SK-N-SH (cell line): ENCODE results near the gene RB1. TPM values are rescaled to one million over a fixed set of nuclear protein-coding genes. Genes with fewer than 3 reads are reported as not detected.

ENCODE experiments used
- CTCF ChIA-PET: fragments of 300-600, 350-600 bp; formaldehyde crosslinking; extraction: SDS; loops from one replicate; lab custom pipeline; 2021; lab: Yijun Ruan, JAX
- POLR2A ChIA-PET: fragments of 350-600 bp; sonication (Branson Sonifier 250); formaldehyde crosslinking; extraction: SDS; loops from one replicate; lab custom pipeline; 2020; ENCODE audit warnings: antibody characterized with exemption, inconsistent platforms; lab: Yijun Ruan, JAX
- DNase-seq: peaks from one replicate; pipeline ENCODE4 v3.0.0; 2012
- H2AFZ ChIP-seq: fragments of 200-600 bp; sonication (generic); 2 replicates; pipeline ENCODE4 v1.8.1; 2016; ENCODE audit warnings: antibody characterized with exemption, mild to moderate bottlenecking, low read depth
- H3F3A ChIP-seq: fragments of 200-600 bp; sonication (generic); replicated peaks from 2 replicates; pipeline ENCODE3; 2016; ENCODE audit warnings: antibody characterized with exemption, mild to moderate bottlenecking; ENCODE audit not compliant: insufficient read depth
- H3K27ac ChIP-seq, 2 experiments: fragments of 200-500 bp in 1 of 2; fragments of 200-600 bp in 1 of 2; sonication (Bioruptor generic) in 1 of 2; sonication (generic), shearing (Covaris generic) in 1 of 2; 2 replicates each; pipeline versions ENCODE4 v1.5.1 to v1.6.1; 2014 to 2016; ENCODE audit warnings: low read depth in 2 of 2, inconsistent platforms in 1 of 2, low read length in 1 of 2, mild to moderate bottlenecking in 1 of 2, mixed read lengths in 1 of 2
- H3K27me3 ChIP-seq: fragments of 200-600 bp; sonication (generic), shearing (Covaris generic); 2 replicates; pipeline ENCODE4 v1.6.1; 2016; ENCODE audit warnings: mixed run types; ENCODE audit not compliant: insufficient read depth
- H3K36me3 ChIP-seq, 2 experiments: fragments of 200-500 bp in 1 of 2; fragments of 200-600 bp in 1 of 2; sonication (Bioruptor generic) in 1 of 2; sonication (generic) in 1 of 2; replicated peaks in 1 of 2; 2 replicates each; pipeline versions ENCODE3 to v1.5.1; 2014 to 2016; ENCODE audit warnings: low read length in 1 of 2, mild to moderate bottlenecking in 1 of 2; ENCODE audit not compliant: insufficient read depth in 2 of 2, control insufficient read depth in 1 of 2
- H3K4me1 ChIP-seq, 2 experiments: fragments of 200-500 bp in 1 of 2; fragments of 200-600 bp in 1 of 2; sonication (Bioruptor generic) in 1 of 2; sonication (generic), shearing (Covaris generic) in 1 of 2; 2 replicates each; pipeline versions ENCODE4 v1.5.1 to v1.6.1; 2014 to 2016; ENCODE audit warnings: low read depth in 1 of 2, low read length in 1 of 2, mixed run types in 1 of 2; ENCODE audit not compliant: insufficient read depth in 2 of 2, control insufficient read depth in 1 of 2
- H3K4me2 ChIP-seq: fragments of 200-600 bp; sonication (generic), shearing (Covaris generic); 2 replicates; pipeline ENCODE4 v1.6.1; 2017; ENCODE audit warnings: mixed run types
- H3K4me3 ChIP-seq, 2 experiments: fragments of 200-500 bp in 1 of 2; fragments of 200-600 bp in 1 of 2; sonication (Bioruptor generic) in 1 of 2; sonication (generic), shearing (Covaris generic) in 1 of 2; 2 replicates each; pipeline versions ENCODE4 v1.5.1 to v1.8.1; 2014 to 2016; ENCODE audit warnings: low read depth in 2 of 2, inconsistent platforms in 1 of 2, low read length in 1 of 2, mild to moderate bottlenecking in 1 of 2, mixed read lengths in 1 of 2, moderate library complexity in 1 of 2
- H3K79me2 ChIP-seq: fragments of 200-600 bp; sonication (generic); 2 replicates; pipeline ENCODE4 v1.8.1; 2017; ENCODE audit warnings: mild to moderate bottlenecking; ENCODE audit not compliant: insufficient read depth
- H3K9ac ChIP-seq: fragments of 200-600 bp; sonication (generic); 2 replicates; pipeline ENCODE4 v1.6.1; 2017; ENCODE audit warnings: mixed run types
- H3K9me2 ChIP-seq: fragments of 200-600 bp; sonication (generic); 2 replicates; pipeline ENCODE4 v1.6.1; 2017; ENCODE audit warnings: mixed run types
- H3K9me3 ChIP-seq: fragments of 200-600 bp; sonication (generic); 2 replicates; pipeline ENCODE4 v1.6.1; 2017; ENCODE audit warnings: mixed run types, mild to moderate bottlenecking, moderate library complexity
- H4K20me1 ChIP-seq: fragments of 200-600 bp; sonication (generic); 2 replicates; pipeline ENCODE4 v1.6.1; 2017; ENCODE audit warnings: mild to moderate bottlenecking, mixed run types; ENCODE audit not compliant: insufficient read depth
- EP300 ChIP-seq, 2 experiments: IDR thresholded peaks; 2 replicates each; pipeline versions ENCODE4 v1.4.0 to v1.6.1; 2012; ENCODE audit warnings: borderline replicate concordance in 1 of 2, low read depth in 1 of 2, low read length in 1 of 2
- EZH2phosphoT487 ChIP-seq: fragments of 200-600 bp; sonication (generic); IDR thresholded peaks from 2 replicates; pipeline ENCODE4 v1.6.1; 2017; ENCODE audit warnings: low read depth, mixed run types, mild to moderate bottlenecking, antibody characterized with exemption, moderate library complexity, borderline replicate concordance
- GABPA ChIP-seq: IDR thresholded peaks from 2 replicates; pipeline ENCODE4 v1.4.0; 2012; ENCODE audit warnings: low read depth, mild to moderate bottlenecking
- MEF2A ChIP-seq: IDR thresholded peaks from 2 replicates; pipeline ENCODE4 v1.4.0; 2012; ENCODE audit warnings: low read depth, borderline replicate concordance
- NFIC ChIP-seq: IDR thresholded peaks from 2 replicates; pipeline ENCODE4 v1.4.0; 2012; ENCODE audit warnings: borderline replicate concordance
- NRF1 ChIP-seq: IDR thresholded peaks from 2 replicates; pipeline ENCODE4 v1.6.1; 2012; ENCODE audit warnings: low read depth, mild to moderate bottlenecking, low read length
- POLR2AphosphoS5 ChIP-seq: IDR thresholded peaks from 2 replicates; pipeline ENCODE4 v1.6.1; 2012; ENCODE audit warnings: low read depth, low read length
- RAD21 ChIP-seq: IDR thresholded peaks from 2 replicates; pipeline ENCODE4 v1.6.1; 2012; ENCODE audit warnings: mild to moderate bottlenecking, low read length
- TAF1 ChIP-seq: IDR thresholded peaks from 2 replicates; pipeline ENCODE4 v1.6.1; 2012; ENCODE audit warnings: low read depth, mild to moderate bottlenecking, low read length, moderate library complexity, borderline replicate concordance
- TCF12 ChIP-seq: IDR thresholded peaks from 2 replicates; pipeline ENCODE4 v1.4.0; 2012
- YY1 ChIP-seq: IDR thresholded peaks from 2 replicates; pipeline ENCODE4 v1.4.0; 2012; ENCODE audit warnings: low read depth, mild to moderate bottlenecking
- WGBS: methylation state at CpG from one replicate; pipeline ENCODE4 v1.1.6; 2017; ENCODE audit warnings: low lambda C conversion rate; 5-methylcytosine and 5-hydroxymethylcytosine counted together
- polyA plus RNA-seq, 3 experiments: library from polyadenylated mRNA; depleted of rRNA; stranded (reverse); fragments of >200 nt; gene quantifications; 2 replicates each; pipeline ENCODE4 v1.2.3, GENCODE V29; 2012
- TF ChIP-seq, protein P1 (sequence below): fragments of 150-350 bp; IDR thresholded peaks from 2 replicates; pipeline ENCODE4 v1.6.1; 2016; ENCODE audit warnings: mild to moderate bottlenecking, low read depth, low read length
- TF ChIP-seq, protein P2 (sequence below): fragments of 150-350 bp; IDR thresholded peaks from 2 replicates; pipeline ENCODE4 v1.6.1; 2017; ENCODE audit warnings: antibody characterized with exemption, low read length, low read depth, borderline replicate concordance
- TF ChIP-seq, protein P3 (sequence below): IDR thresholded peaks from 2 replicates; pipeline ENCODE4; 2012
- TF ChIP-seq, protein P4 (sequence below): IDR thresholded peaks from 2 replicates; pipeline ENCODE4 v1.4.0; 2012; ENCODE audit warnings: low read depth
- TF ChIP-seq, protein P5 (sequence below): fragments of 200-600 bp; sonication (generic); IDR thresholded peaks from 2 replicates; pipeline ENCODE4 v1.6.1; 2017; ENCODE audit warnings: antibody characterized with exemption, mild to moderate bottlenecking, moderate library complexity

The RB1 gene
- polyA plus RNA-seq, 1 of the 3 experiments (the other 2 are of a cell fraction): 11.5 TPM

DNA sequence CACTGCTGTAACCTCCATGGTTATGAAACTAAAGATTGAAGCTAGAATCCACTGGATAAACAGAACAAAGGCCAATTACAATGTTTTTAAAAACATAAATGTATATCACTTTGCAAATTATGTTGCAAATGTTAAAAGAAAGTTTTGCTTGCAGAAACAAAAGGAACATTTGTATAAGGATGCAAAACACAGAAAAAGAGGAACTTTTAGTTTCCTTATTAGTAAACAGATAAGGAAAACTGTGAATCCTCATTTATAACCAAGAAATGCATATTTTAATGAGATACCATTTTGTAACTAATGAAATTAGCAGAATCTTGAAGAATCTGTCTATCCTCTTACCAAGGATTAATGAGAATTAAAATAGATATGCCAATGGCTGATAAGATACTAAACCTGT is 77.0 kb downstream of the RB1 start:
- no peak overlapping the region for H3K27ac ChIP-seq
- H3K9me3 ChIP-seq: no peaks in the 10 kb centered on the region
- no peak for TF ChIP-seq MEF2A
- no peak for TF ChIP-seq RAD21
- TF ChIP-seq TAF1: no peak
- TF ChIP-seq, all 33 proteins: peak for 0
- no peaks in the 10 kb centered on the region for H4K20me1 ChIP-seq
- H3K36me3 ChIP-seq: peaks cover 47 to 64% of the 10 kb centered on the region in 2 experiments
- H3K79me2 ChIP-seq: no peaks in the 10 kb centered on the region
- H3K4me2 ChIP-seq: no peak overlapping the region
- POLR2A ChIA-PET: no interaction called here
- peaks cover 4% of the 10 kb centered on the region for H3F3A ChIP-seq
- no peak overlapping the region for H2AFZ ChIP-seq
- H3K4me3 ChIP-seq: no peak overlapping the region
- no peak overlapping the region for H3K9ac ChIP-seq
- no peaks in the 10 kb centered on the region for H3K9me2 ChIP-seq
- CTCF ChIA-PET: no interaction called here
- H3K4me1 ChIP-seq: no peaks in the 10 kb centered on the region
- no peak for DNase-seq
- H3K27me3 ChIP-seq: no peaks in the 10 kb centered on the region

DNA sequence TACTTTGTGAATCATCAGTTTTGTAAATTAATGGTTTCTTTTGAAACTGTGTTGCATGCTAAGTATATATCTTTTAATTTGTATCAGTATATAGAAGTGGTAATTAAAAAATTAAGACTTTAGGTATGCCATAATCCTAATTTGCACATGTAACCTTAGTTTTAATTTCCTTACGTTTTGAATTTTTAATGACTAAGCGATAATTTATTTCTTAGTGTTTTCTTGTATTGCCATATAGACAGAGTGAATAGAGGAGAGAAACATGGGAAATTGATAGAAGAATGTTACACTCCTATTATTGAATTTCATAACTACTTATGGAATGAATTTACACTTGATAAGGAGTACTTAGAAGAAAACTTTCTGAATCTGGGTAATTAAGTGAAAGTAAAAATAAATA is 79.8 kb downstream of the RB1 start:
- no peak for TF ChIP-seq GABPA
- TF ChIP-seq POLR2AphosphoS5: no peak
- TF ChIP-seq, protein P1, sequence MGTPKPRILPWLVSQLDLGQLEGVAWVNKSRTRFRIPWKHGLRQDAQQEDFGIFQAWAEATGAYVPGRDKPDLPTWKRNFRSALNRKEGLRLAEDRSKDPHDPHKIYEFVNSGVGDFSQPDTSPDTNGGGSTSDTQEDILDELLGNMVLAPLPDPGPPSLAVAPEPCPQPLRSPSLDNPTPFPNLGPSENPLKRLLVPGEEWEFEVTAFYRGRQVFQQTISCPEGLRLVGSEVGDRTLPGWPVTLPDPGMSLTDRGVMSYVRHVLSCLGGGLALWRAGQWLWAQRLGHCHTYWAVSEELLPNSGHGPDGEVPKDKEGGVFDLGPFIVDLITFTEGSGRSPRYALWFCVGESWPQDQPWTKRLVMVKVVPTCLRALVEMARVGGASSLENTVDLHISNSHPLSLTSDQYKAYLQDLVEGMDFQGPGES: no peak
- TF ChIP-seq EZH2phosphoT487: no peak
- ChIA-PET POLR2A (no interaction called here), CTCF (no interaction called here)
- H4K20me1 ChIP-seq: no peaks in the 10 kb centered on the region
- H3K4me2 ChIP-seq: no peak overlapping the region
- peaks cover 36 to 46% of the 10 kb centered on the region in 2 experiments for H3K36me3 ChIP-seq
- no peaks in the 10 kb centered on the region for H3K4me1 ChIP-seq
- no peak overlapping the region for H2AFZ ChIP-seq
- H3K27ac ChIP-seq: no peak overlapping the region
- H3K4me3 ChIP-seq: no peak overlapping the region
- WGBS: 97% methylated on average over 2 of the region's 2 CpGs
- no peaks in the 10 kb centered on the region for H3K27me3 ChIP-seq
- no peak overlapping the region for H3K9ac ChIP-seq
- DNase-seq: no peak
- H3K9me2 ChIP-seq: no peaks in the 10 kb centered on the region
- no peaks in the 10 kb centered on the region for H3K9me3 ChIP-seq
- H3K79me2 ChIP-seq: no peaks in the 10 kb centered on the region
- H3F3A ChIP-seq: peaks cover 4% of the 10 kb centered on the region

DNA sequence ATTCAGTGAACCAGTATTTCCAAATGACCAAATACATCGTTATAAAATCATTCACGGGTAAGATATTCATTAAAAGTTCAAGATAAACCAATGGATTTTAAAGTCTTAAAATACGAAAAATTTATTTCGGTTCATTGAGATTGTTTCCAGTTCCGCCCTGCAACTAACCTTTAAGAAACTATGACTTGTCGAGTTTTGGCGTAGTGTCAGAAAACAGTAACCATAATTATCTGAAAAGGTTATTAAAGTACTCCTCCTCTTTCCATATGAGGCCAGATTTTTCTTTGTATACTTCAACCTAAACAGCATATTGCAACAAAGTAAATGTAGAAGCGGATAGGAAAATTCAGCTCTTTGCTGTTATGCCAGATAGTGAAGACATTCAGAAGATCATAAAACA is 83.3 kb downstream of the RB1 start:
- DNase-seq: no peak
- Histone ChIP-seq H3K9ac (no peak overlapping the region), H3K4me2 (no peak overlapping the region), H3F3A (no peaks in the 10 kb centered on the region), H3K9me2 (no peaks in the 10 kb centered on the region), H2AFZ (no peak overlapping the region), H3K4me1 (no peaks in the 10 kb centered on the region), H3K79me2 (no peaks in the 10 kb centered on the region), H3K4me3 (no peak overlapping the region), H3K9me3 (no peaks in the 10 kb centered on the region), H4K20me1 (no peaks in the 10 kb centered on the region), H3K36me3 (peaks cover 14 to 20% of the 10 kb centered on the region in 2 experiments), H3K27me3 (no peaks in the 10 kb centered on the region), H3K27ac (no peak overlapping the region)
- 97% methylated on average over 8 of the region's 8 CpGs for WGBS
- ChIA-PET CTCF (no interaction called here), POLR2A (no interaction called here)
- TF ChIP-seq NRF1: no peak
- TF ChIP-seq, protein P2, sequence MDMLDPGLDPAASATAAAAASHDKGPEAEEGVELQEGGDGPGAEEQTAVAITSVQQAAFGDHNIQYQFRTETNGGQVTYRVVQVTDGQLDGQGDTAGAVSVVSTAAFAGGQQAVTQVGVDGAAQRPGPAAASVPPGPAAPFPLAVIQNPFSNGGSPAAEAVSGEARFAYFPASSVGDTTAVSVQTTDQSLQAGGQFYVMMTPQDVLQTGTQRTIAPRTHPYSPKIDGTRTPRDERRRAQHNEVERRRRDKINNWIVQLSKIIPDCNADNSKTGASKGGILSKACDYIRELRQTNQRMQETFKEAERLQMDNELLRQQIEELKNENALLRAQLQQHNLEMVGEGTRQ: no peak
- TF ChIP-seq TAF1: no peak
- no peak for TF ChIP-seq EZH2phosphoT487
- TF ChIP-seq EP300 (IDR thresholded peaks at IDR 0.05; ENCODE audit: borderline replicate concordance in 1 of 2, low read depth in 1 of 2, low read length in 1 of 2): no peak
- TF ChIP-seq POLR2AphosphoS5: no peak
- no peak for TF ChIP-seq YY1
- TF ChIP-seq, protein P3, sequence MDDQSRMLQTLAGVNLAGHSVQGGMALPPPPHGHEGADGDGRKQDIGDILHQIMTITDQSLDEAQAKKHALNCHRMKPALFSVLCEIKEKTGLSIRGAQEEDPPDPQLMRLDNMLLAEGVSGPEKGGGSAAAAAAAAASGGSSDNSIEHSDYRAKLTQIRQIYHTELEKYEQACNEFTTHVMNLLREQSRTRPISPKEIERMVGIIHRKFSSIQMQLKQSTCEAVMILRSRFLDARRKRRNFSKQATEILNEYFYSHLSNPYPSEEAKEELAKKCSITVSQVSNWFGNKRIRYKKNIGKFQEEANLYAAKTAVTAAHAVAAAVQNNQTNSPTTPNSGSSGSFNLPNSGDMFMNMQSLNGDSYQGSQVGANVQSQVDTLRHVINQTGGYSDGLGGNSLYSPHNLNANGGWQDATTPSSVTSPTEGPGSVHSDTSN: no peak
- TF ChIP-seq, protein P4, sequence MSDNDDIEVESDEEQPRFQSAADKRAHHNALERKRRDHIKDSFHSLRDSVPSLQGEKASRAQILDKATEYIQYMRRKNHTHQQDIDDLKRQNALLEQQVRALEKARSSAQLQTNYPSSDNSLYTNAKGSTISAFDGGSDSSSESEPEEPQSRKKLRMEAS: no peak
- TF ChIP-seq, protein P1: no peak
- no peak for TF ChIP-seq TCF12
- no peak for TF ChIP-seq MEF2A
- TF ChIP-seq, protein P5, sequence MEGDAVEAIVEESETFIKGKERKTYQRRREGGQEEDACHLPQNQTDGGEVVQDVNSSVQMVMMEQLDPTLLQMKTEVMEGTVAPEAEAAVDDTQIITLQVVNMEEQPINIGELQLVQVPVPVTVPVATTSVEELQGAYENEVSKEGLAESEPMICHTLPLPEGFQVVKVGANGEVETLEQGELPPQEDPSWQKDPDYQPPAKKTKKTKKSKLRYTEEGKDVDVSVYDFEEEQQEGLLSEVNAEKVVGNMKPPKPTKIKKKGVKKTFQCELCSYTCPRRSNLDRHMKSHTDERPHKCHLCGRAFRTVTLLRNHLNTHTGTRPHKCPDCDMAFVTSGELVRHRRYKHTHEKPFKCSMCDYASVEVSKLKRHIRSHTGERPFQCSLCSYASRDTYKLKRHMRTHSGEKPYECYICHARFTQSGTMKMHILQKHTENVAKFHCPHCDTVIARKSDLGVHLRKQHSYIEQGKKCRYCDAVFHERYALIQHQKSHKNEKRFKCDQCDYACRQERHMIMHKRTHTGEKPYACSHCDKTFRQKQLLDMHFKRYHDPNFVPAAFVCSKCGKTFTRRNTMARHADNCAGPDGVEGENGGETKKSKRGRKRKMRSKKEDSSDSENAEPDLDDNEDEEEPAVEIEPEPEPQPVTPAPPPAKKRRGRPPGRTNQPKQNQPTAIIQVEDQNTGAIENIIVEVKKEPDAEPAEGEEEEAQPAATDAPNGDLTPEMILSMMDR: no peak
- TF ChIP-seq NFIC: no peak
